ENCODE results near the gene TSEN2.

The TSEN2 gene

DNA sequence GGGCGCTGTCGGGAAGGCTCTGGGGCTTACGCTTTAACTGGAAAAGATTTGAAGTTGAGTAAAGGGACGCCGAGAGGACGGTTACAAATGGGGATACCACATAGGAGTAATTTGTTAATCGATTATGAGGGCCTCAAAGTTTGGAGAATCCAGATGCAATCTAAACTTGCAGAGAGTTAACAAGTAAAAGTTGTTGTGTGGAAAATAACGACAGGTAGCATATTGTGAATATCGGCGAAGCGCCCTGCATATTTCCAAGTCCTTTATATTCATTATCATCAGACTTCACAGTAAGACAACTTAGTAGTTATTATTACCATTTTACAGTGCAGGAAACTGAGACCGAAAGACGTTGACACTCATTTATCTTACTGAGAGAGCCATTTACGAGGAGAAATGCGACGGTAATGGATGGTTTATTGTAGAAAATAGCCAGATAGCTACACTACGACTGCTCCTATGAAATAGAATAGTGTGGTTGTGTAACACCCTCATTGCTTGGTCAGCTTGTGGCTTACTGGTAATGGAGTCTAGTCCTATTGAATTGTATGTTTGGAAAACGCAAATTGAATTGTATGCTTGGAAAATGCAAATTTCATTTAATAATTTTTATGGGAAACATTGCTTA, 73.3 kb downstream of the TSEN2 start:
- no peak for DNase-seq

DNA sequence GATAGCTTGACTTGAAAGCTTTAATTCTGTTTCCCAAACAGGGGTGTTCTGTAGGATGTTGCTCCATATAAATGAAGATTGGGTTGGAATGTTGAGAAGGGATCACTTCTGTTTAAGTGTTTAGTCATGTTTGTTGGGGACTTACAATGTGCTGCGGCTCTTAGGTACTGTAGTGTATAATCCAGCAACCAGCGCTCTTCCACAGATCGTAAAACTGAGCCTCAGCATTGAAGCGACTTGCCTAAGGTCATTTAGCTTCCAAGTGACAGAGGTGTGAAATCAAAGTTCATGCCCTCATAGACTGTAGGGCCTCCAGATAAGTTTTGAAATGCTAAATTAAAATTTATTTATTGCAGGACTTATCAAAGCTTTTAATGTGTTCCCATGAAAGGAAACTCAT, 74.4 kb downstream of the TSEN2 start:
- DNase-seq: no peak

DNA sequence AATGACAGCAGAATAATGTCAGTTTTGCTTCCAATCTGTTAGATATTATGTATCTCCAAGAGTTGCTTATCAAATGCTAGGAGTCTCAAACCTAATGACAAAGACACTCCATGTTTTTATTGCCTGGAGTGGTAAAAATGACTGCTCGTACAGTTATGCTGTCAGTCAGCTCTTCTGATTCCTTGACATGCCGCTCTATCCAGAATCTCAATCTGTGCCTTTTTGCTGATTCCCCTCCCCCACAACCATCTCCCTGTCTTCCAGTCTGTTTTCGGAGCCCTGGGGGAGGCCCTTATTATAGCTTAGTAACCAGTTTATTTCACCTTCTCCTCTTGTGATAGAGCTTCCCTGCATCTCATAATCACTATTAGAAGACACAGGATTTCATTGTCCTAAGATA, 75.2 kb downstream of the TSEN2 start:
- DNase-seq: no peak

DNA sequence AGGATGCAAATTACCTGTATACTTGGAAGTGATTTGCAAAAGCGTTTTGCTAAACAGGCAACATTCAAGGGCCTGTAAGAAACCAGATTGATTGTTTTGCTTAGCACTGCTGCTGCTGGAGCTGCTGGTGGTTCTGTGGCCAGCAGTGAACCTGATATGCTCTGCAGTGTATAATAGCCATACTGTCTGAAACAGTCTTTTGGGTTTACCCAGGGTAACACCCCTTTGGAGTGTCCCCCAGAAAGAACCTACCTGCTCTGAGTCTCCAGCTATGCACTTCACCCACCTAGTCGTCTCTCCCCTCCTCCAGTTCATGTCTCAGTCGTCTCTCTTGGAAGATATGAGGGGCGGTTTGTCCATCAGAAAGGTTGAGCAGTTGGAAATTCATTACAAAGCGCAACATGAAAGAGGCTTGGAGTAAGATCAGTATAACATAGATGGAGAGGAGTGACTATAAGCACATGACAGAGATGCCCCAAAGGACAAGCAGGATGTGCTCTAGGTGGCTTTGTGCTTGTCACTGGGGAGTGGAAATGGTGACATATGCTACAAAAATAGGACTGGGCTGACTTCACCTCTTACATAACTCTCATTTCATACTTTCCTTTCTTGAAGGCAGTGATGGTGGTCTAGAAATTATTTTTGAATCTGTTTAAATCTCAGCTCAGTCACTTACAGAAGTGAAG, 76.4 kb downstream of the TSEN2 start:
- DNase-seq: no peak

DNA sequence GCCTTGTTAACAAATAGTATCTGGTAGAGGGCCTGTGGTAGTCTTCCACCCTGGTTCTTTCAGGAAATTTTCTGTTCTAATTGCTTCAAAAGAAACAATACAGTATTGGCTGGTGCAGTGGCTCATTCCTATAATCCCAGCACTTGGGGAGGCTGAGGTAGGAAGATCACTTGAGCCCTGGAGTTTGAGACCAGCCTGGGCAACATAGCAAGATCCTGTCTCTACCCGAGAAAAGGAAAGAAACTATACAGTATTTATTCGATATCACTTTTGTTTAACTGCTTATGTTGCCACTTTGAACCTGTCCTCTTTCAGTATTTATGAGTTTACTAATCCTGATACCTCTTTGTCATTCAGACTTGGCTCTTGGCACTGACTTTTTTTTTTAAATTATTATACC, 77.1 kb downstream of the TSEN2 start:
- no peak for DNase-seq

DNA sequence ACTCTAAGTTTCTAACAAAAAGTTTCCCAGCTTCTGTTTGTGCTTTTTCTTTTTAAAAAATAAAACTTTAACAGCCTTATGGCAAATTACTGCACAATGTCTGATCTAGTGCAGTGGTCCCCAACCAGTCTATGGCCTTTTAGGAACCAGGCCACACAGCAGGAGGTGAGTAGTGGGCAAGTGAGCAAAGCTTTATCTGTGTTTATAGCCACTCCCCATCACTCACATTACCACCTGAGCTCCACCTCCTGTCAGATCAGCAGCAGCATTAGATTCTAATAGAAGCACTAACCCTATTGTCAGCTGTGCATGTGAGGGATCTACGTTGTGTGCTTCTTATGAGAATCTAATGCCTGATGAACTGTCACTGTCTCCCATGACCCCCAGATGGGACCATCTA, 78.2 kb downstream of the TSEN2 start:
- DNase-seq: no peak

DNA sequence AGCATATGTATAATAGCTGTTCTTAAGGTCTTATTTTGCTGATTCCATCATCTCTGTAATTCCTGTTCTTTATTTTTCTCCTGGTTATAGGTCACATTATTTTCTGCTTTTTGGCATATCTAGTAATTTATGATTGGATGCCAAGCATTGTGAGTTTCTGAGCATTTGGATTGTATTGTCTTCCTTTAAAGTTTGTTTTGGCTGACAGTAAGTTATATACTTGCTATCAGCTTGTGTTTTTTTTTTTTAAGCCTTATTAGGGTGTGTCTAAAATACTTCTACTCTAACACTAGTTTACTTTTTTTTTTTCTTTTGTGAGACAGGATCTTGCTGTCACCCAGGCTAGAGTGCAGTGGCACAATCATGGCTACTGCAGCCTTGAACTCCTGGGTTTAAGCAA, 82.7 kb downstream of the TSEN2 start:
- no peak for DNase-seq

DNA sequence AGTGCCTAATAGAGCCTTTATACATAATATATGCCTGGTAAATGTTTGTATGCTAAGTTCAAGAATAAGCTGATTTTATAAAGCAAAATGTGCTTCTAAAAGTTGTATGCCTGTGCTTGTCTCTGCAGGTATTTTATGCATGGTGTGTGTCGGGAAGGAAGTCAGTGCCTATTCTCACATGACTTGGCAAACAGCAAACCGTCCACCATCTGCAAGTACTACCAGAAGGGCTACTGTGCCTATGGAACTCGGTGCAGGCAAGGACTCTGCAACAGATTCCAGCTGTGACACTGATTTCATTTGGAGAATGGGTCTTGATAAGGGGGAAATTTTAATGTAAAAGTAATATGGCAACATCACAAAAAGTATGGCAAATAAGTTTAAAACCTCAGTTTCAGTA, 84.5 kb downstream of the TSEN2 start:
- DNase-seq: no peak

DNA sequence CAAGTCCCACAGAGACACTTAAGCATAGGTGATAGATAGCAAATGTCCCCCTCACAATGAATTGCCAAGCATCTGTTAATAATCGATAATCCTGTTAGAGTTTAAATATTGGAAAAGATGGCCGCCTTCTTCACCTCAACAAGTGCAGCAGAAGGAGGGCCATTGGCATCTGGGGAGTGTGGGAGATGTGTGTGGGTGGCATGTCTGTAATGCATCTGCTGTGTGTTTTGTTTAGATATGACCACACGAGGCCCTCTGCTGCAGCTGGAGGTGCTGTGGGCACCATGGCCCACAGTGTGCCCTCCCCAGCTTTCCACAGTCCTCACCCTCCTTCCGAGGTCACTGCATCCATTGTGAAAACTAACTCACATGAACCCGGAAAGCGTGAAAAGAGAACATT, 85.6 kb downstream of the TSEN2 start:
- no peak for DNase-seq

DNA sequence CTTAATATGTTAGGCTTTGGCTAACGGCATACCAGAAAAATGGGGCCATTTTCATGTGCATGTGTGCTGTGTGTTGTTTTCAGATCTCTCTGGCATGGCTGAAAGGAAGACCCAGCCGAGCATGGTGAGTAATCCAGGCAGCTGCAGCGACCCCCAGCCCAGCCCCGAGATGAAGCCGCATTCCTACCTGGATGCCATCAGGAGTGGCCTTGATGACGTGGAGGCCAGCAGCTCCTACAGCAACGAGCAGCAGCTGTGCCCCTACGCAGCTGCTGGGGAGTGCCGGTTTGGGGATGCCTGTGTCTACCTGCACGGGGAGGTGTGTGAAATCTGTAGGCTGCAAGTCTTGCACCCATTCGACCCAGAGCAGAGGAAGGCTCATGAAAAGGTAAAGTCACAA, 87.7 kb downstream of the TSEN2 start:
- DNase-seq: no peak

DNA sequence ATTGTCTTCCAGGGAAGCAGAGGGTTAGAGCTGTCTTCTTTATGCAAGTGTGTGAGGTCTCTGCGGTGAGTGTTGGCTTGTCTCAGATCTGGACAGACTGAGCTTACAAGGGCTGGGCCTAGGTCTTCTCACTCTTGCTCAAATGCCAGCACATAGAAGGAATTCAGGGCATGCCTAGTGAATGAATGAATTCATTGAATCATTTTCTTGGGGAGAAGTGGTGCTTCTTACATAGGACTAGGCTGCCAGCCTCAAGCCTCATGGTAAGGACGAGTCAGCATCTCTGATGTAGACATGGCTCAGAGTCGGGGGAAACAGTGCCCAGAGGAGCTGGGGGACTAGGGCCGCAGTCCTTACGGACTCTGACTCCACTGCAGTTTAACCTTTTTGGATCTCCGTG, 89.9 kb downstream of the TSEN2 start:
- DNase-seq: no peak

DNA sequence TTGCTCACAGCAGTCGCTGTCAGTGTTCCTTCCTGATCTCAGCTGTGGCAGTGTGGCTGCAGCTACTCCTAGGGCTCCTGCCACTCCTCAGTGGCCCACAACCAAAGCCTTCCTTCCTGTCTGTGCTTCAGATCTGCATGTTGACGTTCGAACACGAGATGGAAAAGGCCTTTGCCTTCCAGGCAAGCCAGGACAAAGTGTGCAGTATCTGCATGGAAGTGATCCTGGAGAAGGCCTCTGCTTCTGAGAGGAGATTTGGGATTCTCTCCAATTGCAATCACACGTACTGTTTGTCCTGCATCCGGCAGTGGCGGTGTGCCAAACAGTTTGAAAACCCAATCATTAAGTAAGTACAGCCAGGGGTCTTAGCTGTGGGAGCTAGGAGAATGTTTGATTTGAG, 90.4 kb downstream of the TSEN2 start:
- DNase-seq: no peak

DNA sequence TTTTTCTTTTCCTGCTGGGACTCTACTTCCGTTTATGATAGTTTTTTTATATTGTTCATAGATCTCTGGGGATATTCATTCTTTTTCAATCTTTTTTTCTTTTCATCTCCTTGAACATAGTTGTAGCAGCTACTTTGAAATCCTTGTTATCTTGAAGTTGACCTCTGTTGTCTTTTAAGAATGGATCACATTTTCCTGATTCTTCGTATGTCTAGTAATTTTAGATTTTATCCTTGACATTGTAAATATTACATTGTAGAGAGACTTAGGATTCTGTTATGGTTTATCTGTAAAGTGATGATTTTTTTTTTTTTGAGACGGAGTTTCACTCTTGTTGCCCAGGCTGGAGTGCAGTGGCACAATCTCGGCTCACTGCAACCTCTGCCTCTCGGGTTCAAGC, 93.1 kb downstream of the TSEN2 start:
- DNase-seq: no peak

DNA sequence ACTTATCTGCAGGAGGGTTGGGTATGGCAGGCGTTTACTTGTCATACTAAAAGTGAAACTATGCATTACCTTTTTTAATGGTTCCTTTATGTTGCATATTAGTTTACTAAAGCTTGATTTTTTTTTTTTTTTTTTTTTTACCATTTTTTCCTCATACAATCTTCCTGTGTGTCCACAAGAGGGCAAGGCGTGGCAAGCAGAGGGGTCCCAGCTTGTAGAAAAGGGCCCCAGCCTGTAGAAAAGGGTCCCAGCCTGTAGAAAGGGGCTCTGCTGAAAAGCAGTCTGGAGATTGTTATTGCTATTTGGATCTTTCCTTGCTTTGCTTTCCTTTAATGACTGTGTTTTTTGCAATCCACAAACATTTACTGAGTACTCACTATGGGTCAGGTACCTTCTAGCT, 94.5 kb downstream of the TSEN2 start:
- DNase-seq: no peak

DNA sequence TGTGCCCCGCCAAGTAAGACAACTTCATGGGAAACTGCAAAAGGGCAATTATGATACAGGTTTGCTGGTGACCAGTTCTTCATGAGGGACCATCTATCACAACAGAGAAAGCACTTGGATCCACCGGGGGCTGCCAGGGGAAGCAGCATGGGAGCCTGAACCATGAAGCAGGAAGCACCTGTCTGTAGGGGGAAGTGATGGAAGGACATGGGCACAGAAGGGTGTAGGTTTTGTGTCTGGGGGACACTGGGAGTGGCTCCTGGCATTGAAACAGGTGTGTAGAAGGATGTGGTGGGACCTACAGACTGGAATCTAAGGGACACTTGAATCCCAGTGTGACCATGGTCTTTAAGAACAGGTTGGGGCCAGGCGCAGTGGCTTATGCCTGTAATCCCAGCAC, 95.2 kb downstream of the TSEN2 start:
- no peak for DNase-seq

DNA sequence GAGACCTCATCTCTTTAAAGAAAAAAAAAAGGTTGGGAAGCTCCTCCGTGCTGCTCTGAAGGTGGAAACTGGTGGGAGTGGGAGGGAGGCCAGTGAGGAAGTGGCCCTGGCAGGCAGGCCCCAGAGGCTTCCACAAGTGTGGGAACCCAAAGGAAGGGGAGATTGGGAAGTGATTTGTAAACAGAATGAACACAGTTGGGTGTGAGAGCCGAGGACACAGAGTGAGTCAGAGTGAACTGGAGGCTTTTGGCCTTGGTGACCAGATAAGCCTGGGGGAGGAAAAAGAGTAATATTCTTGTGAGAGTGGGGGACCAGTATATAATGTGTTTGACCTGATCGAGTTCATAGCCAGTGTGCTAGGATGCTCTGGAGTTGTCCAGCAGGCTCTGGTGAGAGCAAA, 95.6 kb downstream of the TSEN2 start:
- no peak for DNase-seq

DNA sequence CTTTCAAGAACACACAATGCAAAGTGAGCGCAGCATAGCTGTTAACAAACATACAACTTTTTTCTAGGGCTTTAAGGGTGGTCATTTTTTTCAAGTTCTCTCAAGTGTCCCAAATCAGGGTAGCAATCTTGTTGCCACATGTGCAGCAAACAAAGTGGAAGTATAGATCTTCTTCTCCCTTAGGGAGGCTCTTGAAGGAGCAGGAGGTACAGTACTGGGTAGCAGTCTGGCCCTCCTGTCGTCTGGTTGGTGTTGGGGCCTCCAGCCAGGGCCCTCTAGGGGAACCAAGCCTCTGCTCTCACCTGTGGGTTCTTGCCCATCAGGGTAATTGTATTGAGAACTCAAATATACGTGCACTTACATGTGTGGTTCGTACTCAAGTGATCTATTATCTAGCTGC, 98.5 kb downstream of the TSEN2 start:
- DNase-seq: no peak

Data from 8988T (cell line).